A549 (cell line): ENCODE measurements around the gene PRMT7. TPM values are rescaled to one million over a fixed set of nuclear protein-coding genes. Genes with fewer than 3 reads are reported as not detected.
A peak's percentile ranks its signal among the peaks of the same experiment; 100 is the strongest.

ENCODE experiments used
- ATAC-seq, 2 experiments: fragments of 200-7000 bp in 1 of 2; fragments of >200 bp in 1 of 2; cut with Nextera tagmentation in 1 of 2; cut with Tn5 transposase in 1 of 2; 3 replicates each; pipeline versions ENCODE4 v1.8.0 to v1.9.1; 2018 to 2020; ENCODE audit warnings: mild to moderate bottlenecking in 1 of 2, moderate library complexity in 1 of 2
- CTCF ChIA-PET: fragments of 300-600 bp; sonication (Branson Sonifier 250); formaldehyde crosslinking; extraction: SDS; loops from one replicate; lab custom pipeline; 2021; ENCODE audit warnings: antibody characterized with exemption, inconsistent platforms; lab: Yijun Ruan, JAX
- POLR2A ChIA-PET: fragments of 350-600 bp; formaldehyde crosslinking; extraction: SDS; loops from one replicate; lab custom pipeline; 2021; ENCODE audit warnings: antibody characterized with exemption, inconsistent platforms; lab: Yijun Ruan, JAX
- DNase-seq, 2 experiments: peaks; one replicate each; pipeline versions ENCODE4 v3.0.0 to v3.0.0-alpha.2; 2011 to 2016; ENCODE audit warnings: low read depth in 1 of 2, low spot score in 1 of 2
- FAIRE-seq: peaks from 2 replicates; lab custom pipeline; 2011; peaks lifted over from hg19 to GRCh38; lab: Jason Lieb, UNC
- H3K27ac ChIP-seq, 2 experiments: fragments of >200 bp; sonication (Bioruptor Twin); formaldehyde crosslinking; 3 replicates each; pipeline ENCODE4 v1.5.1; 2016 to 2017
- H3K4me1 ChIP-seq: fragments of >200 bp; sonication (Bioruptor Twin); formaldehyde crosslinking; 3 replicates; pipeline ENCODE4 v1.6.1; 2016
- H3K4me2 ChIP-seq: fragments of >200 bp; sonication (Bioruptor Twin); formaldehyde crosslinking; 3 replicates; pipeline ENCODE4 v1.6.1; 2016
- H3K4me3 ChIP-seq: fragments of >200 bp; sonication (Bioruptor Twin); formaldehyde crosslinking; 3 replicates; pipeline ENCODE4 v1.5.1; 2016
- H3K9me3 ChIP-seq: fragments of >200 bp; sonication (Bioruptor Twin); formaldehyde crosslinking; 3 replicates; pipeline ENCODE4 v1.6.1; 2016
- BHLHE40 ChIP-seq: IDR thresholded peaks from 2 replicates; pipeline ENCODE4 v1.6.1; 2012; ENCODE audit warnings: low read depth, low read length, inconsistent platforms
- CHD2 ChIP-seq: fragments of 150-350 bp; IDR thresholded peaks from 2 replicates; pipeline ENCODE4 v1.6.1; 2014; ENCODE audit warnings: low read length; ENCODE audit not compliant: partially characterized antibody
- CTCF ChIP-seq: fragments of >200 bp; sonication (Bioruptor Twin); formaldehyde crosslinking; IDR thresholded peaks from 3 replicates; pipeline ENCODE4 v1.5.1; 2016
- EHMT2 ChIP-seq: fragments of 200-600 bp; sonication (generic); IDR thresholded peaks from 2 replicates; pipeline ENCODE4 v1.6.1; 2016; ENCODE audit warnings: antibody characterized with exemption, low read depth, mild to moderate bottlenecking, moderate library complexity
- EP300 ChIP-seq, 2 experiments: fragments of >200 bp; sonication (Bioruptor Twin); formaldehyde crosslinking; IDR thresholded peaks; 2 replicates in 1 of 2; 3 replicates in 1 of 2; pipeline ENCODE4 v1.6.1; 2016 to 2017
- FOSL2 ChIP-seq, 2 experiments: fragments of 450-650 bp in 1 of 2; fragments of >200 bp in 1 of 2; sonication (Bioruptor Twin) in 1 of 2; formaldehyde crosslinking; IDR thresholded peaks; 2 replicates each; pipeline versions ENCODE4 v1.5.0 to v1.6.1; 2016 to 2020; ENCODE audit warnings: mild to moderate bottlenecking in 1 of 2, moderate library complexity in 1 of 2
- FOXS1 ChIP-seq: fragments of 250-450 bp; sonication (Bioruptor Pico); IDR thresholded peaks from 2 replicates; pipeline ENCODE4 v1.5.0; 2020; ENCODE audit warnings: mild to moderate bottlenecking, moderate library complexity
- GATA3 ChIP-seq: IDR thresholded peaks from 2 replicates; pipeline ENCODE4 v1.6.1; 2012; ENCODE audit warnings: borderline replicate concordance
- HEYL ChIP-seq: fragments of 250-450 bp; sonication (Bioruptor Pico); IDR thresholded peaks from 2 replicates; pipeline ENCODE4 v1.8.0; 2021; ENCODE audit warnings: mild to moderate bottlenecking, moderate library complexity
- HMGXB4 ChIP-seq: fragments of 250-450 bp; sonication (Bioruptor Pico); IDR thresholded peaks from 2 replicates; pipeline ENCODE4 v1.5.0; 2021; ENCODE audit warnings: mild to moderate bottlenecking, moderate library complexity, borderline replicate concordance
- HOXA7 ChIP-seq: fragments of 250-450 bp; sonication (Bioruptor Pico); IDR thresholded peaks from 2 replicates; pipeline ENCODE4 v1.5.0; 2020; ENCODE audit warnings: mild to moderate bottlenecking, moderate library complexity
- HOXB13 ChIP-seq: fragments of 250-450 bp; sonication (Bioruptor Pico); IDR thresholded peaks from 2 replicates; pipeline ENCODE4 v1.5.0; 2020; ENCODE audit warnings: low read depth, mild to moderate bottlenecking, moderate library complexity
- JUN ChIP-seq, 2 experiments: fragments of >200 bp; sonication (Bioruptor Twin); formaldehyde crosslinking; IDR thresholded peaks; 2 replicates in 1 of 2; 3 replicates in 1 of 2; pipeline ENCODE4 v1.6.1; 2016 to 2017
- JUNB ChIP-seq: fragments of >200 bp; sonication (Bioruptor Twin); formaldehyde crosslinking; IDR thresholded peaks from 2 replicates; pipeline ENCODE4 v1.6.1; 2016
- KDM1A ChIP-seq: fragments of 200-600 bp; sonication (generic); IDR thresholded peaks from 2 replicates; pipeline ENCODE4 v1.6.1; 2016; ENCODE audit warnings: low read depth, mild to moderate bottlenecking
- MYC ChIP-seq: IDR thresholded peaks from 2 replicates; pipeline ENCODE4 v1.6.1; 2012; ENCODE audit warnings: mild to moderate bottlenecking, inconsistent platforms, low read length, improper control_type of control experiment, borderline replicate concordance
- NR3C1 ChIP-seq: fragments of >200 bp; sonication (Bioruptor Twin); formaldehyde crosslinking; IDR thresholded peaks from 3 replicates; pipeline ENCODE4 v1.6.1; 2017
- PBX3 ChIP-seq: IDR thresholded peaks from 2 replicates; pipeline ENCODE4 v1.6.1; 2012
- RAD21 ChIP-seq, 2 experiments: fragments of >200 bp in 1 of 2; sonication (Bioruptor Twin) in 1 of 2; formaldehyde crosslinking in 1 of 2; IDR thresholded peaks in 1 of 2; conservative IDR thresholded peaks in 1 of 2; 2 replicates in 1 of 2; 3 replicates in 1 of 2; pipeline ENCODE4 v1.6.1; 2012 to 2018; ENCODE audit warnings: inconsistent platforms in 1 of 2
- RCOR1 ChIP-seq: fragments of 150-350 bp; IDR thresholded peaks from 2 replicates; pipeline ENCODE4 v1.6.1; 2014; ENCODE audit warnings: antibody characterized with exemption, low read length, low read depth
- TFCP2L1 ChIP-seq: fragments of 250-450 bp; sonication (Bioruptor Pico); IDR thresholded peaks from 2 replicates; pipeline ENCODE4 v1.5.0; 2021; ENCODE audit warnings: mild to moderate bottlenecking
- TP53 ChIP-seq: fragments of 250-450 bp; sonication (Bioruptor Pico); IDR thresholded peaks from 2 replicates; pipeline ENCODE4 v1.5.0; 2021; ENCODE audit warnings: mild to moderate bottlenecking, moderate library complexity
- WGBS: methylation state at CpG from one replicate; pipeline ENCODE4 v1.1.6; 2017; ENCODE audit errors: missing lambda C conversion rate; 5-methylcytosine and 5-hydroxymethylcytosine counted together
- polyA plus RNA-seq, 4 experiments: library from polyadenylated mRNA; depleted of rRNA in 3 of 4; stranded (reverse); fragments of >200 nt; fragmentation: RNase III in 1 of 4; extraction: RNeasy Plus Mini Kit Qiagen cat#74134 plus additional on column Dnase treatment in 1 of 4; gene quantifications; 2 replicates in 3 of 4; 3 replicates in 1 of 4; pipeline ENCODE4 v1.2.3, GENCODE V29; 2011 to 2017
- TF ChIP-seq, protein P1 (sequence below): fragments of >200 bp; sonication (Bioruptor Twin); formaldehyde crosslinking; IDR thresholded peaks from 3 replicates; pipeline ENCODE4 v1.6.1; 2016
- TF ChIP-seq, protein P2 (sequence below): fragments of 250-450 bp; sonication (Bioruptor Pico); IDR thresholded peaks from 2 replicates; pipeline ENCODE4 v1.5.0; 2020; ENCODE audit warnings: low read depth, mild to moderate bottlenecking, moderate library complexity

Gene PRMT7
- polyA plus RNA-seq, 2 of the 4 experiments (the other 2 are of a cell fraction), result 37.1 to 44.7 TPM

GRCh38 chr16:68386628-68387027, 75.8 kb downstream of the PRMT7 start:
- Histone ChIP-seq H3K4me1 (no peaks in the 10 kb centered on the region), H3K4me2 (no peak overlapping the region), H3K27ac (no peak overlapping the region), H3K4me3 (no peak overlapping the region), H3K9me3 (no peaks in the 10 kb centered on the region)
- CTCF ChIA-PET, result interaction anchor here (0.8 to 3.0 kb wide), 4 partner anchors 10 to 142 kb away, joined by 3 to 11 read pairs (median 3); no protein-coding TSS in a partner anchor
- POLR2A ChIA-PET, result no interaction called here
- TF ChIP-seq TP53 (CRISPR knock-in tag), result no peak
- DNase-seq (no peak), FAIRE-seq (no peak), ATAC-seq (no peak)
- 51% methylated on average over 14 of the region's 14 CpGs for WGBS

GRCh38 chr16:68387301-68387700, 76.5 kb downstream of the PRMT7 start:
- H3K4me1 ChIP-seq, result no peaks in the 10 kb centered on the region
- H3K27ac ChIP-seq, result no peak overlapping the region
- no peaks in the 10 kb centered on the region for H3K9me3 ChIP-seq
- peak in 1 of 2 experiments; percentile 28; a peak in 2 of 6 replicates for ATAC-seq
- no peak for DNase-seq
- no peak for FAIRE-seq
- WGBS, result 69% methylated on average over 6 of the region's 9 CpGs
- no peak overlapping the region for H3K4me3 ChIP-seq
- CTCF ChIA-PET, result interaction anchor here (0.6 to 3.0 kb wide), 4 partner anchors 9 to 59 kb away, joined by 3 to 11 read pairs (median 3); no protein-coding TSS in a partner anchor
- TF ChIP-seq KDM1A, result no peak
- TF ChIP-seq, protein P1, sequence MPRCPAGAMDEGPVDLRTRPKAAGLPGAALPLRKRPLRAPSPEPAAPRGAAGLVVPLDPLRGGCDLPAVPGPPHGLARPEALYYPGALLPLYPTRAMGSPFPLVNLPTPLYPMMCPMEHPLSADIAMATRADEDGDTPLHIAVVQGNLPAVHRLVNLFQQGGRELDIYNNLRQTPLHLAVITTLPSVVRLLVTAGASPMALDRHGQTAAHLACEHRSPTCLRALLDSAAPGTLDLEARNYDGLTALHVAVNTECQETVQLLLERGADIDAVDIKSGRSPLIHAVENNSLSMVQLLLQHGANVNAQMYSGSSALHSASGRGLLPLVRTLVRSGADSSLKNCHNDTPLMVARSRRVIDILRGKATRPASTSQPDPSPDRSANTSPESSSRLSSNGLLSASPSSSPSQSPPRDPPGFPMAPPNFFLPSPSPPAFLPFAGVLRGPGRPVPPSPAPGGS, result no peak
- TF ChIP-seq HOXA7 (CRISPR knock-in tag), result no peak
- TF ChIP-seq MYC, result no peak
- no peak for TF ChIP-seq HMGXB4 (CRISPR knock-in tag)
- TF ChIP-seq, protein P2, sequence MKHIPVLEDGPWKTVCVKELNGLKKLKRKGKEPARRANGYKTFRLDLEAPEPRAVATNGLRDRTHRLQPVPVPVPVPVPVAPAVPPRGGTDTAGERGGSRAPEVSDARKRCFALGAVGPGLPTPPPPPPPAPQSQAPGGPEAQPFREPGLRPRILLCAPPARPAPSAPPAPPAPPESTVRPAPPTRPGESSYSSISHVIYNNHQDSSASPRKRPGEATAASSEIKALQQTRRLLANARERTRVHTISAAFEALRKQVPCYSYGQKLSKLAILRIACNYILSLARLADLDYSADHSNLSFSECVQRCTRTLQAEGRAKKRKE, result no peak
- no peak for TF ChIP-seq EP300 (IDR thresholded peaks at IDR 0.05)
- TF ChIP-seq FOSL2 (IDR thresholded peaks at IDR 0.05), result no peak
- no peak for TF ChIP-seq FOSL2 (CRISPR knock-in tag; IDR thresholded peaks at IDR 0.05)
- no peak for TF ChIP-seq JUNB
- no peak for TF ChIP-seq CTCF
- no peak for TF ChIP-seq RCOR1
- no peak for TF ChIP-seq BHLHE40
- TF ChIP-seq TP53 (CRISPR knock-in tag), result no peak
- no peak overlapping the region for H3K4me2 ChIP-seq
- POLR2A ChIA-PET, result no interaction called here

GRCh38 chr16:68388124-68388523, 77.3 kb downstream of the PRMT7 start:
- ChIA-PET POLR2A (no interaction called here), CTCF (interaction anchor here (0.7 kb wide), 1 partner anchor 11 kb away, joined by 3 read pairs; no protein-coding TSS in a partner anchor)
- Histone ChIP-seq H3K4me1 (no peaks in the 10 kb centered on the region), H3K4me2 (no peak overlapping the region), H3K4me3 (no peak overlapping the region), H3K9me3 (no peaks in the 10 kb centered on the region), H3K27ac (no peak overlapping the region)
- FAIRE-seq (no peak), ATAC-seq (no peak), DNase-seq (no peak)
- 45% methylated on average over 3 of the region's 3 CpGs for WGBS
- TF ChIP-seq JUN (IDR thresholded peaks at IDR 0.05) (no peak), GATA3 (no peak), CHD2 (no peak), HMGXB4 (CRISPR knock-in tag) (no peak), HOXA7 (CRISPR knock-in tag) (no peak), NR3C1 (no peak), FOXS1 (no peak), EHMT2 (no peak), HEYL (CRISPR knock-in tag) (no peak), EP300 (IDR thresholded peaks at IDR 0.05) (no peak), PBX3 (no peak), MYC (no peak), HOXB13 (CRISPR knock-in tag) (no peak), TFCP2L1 (CRISPR knock-in tag) (no peak), RAD21 (conservative IDR thresholded peaks at IDR 0.05 in 1 of 2, IDR thresholded peaks at IDR 0.05 in 1 of 2) (no peak)
- TF ChIP-seq, all 56 proteins: peak for 0
